Esophagus (tissue), 2 donors: ENCODE measurements around the gene IGBP1. TPM values are rescaled to one million over a fixed set of nuclear protein-coding genes. Genes with fewer than 3 reads are reported as not detected.
A peak's percentile ranks its signal among the peaks of the same experiment; 100 is the strongest.
"Not testable (repeated sequence)": the region's sequence is repeated elsewhere in the genome, so short reads cannot be mapped to it uniquely, and the experiment has no call there.

ENCODE experiments used
- H3K27ac ChIP-seq, 2 donors: one replicate each; pipeline ENCODE4 v1.5.1; 2013; ENCODE audit warnings: low read depth in 2 of 2, mild to moderate bottlenecking in 2 of 2, inconsistent platforms in 1 of 2, low read length in 1 of 2, moderate library complexity in 1 of 2
- H3K27me3 ChIP-seq, 2 donors: one replicate each; pipeline ENCODE4 v1.6.1; 2013; ENCODE audit warnings: low read length in 2 of 2, control low read depth in 1 of 2, mild to moderate bottlenecking in 1 of 2; ENCODE audit not compliant: insufficient read depth in 2 of 2, control insufficient read depth in 1 of 2
- H3K36me3 ChIP-seq, 2 donors: one replicate each; pipeline ENCODE4 v1.6.1; 2013; ENCODE audit warnings: low read length in 1 of 2; ENCODE audit not compliant: control insufficient read depth in 2 of 2, insufficient read depth in 2 of 2
- H3K4me1 ChIP-seq, 2 donors: one replicate each; pipeline ENCODE4 v1.6.1; 2013; ENCODE audit warnings: low read length in 1 of 2; ENCODE audit not compliant: control insufficient read depth in 2 of 2, insufficient read depth in 2 of 2
- H3K4me3 ChIP-seq, 2 donors: one replicate each; pipeline ENCODE4 v1.5.1; 2013; ENCODE audit warnings: low read length in 2 of 2, mild to moderate bottlenecking in 2 of 2, low read depth in 1 of 2, moderate library complexity in 1 of 2
- H3K9me3 ChIP-seq, 2 donors: one replicate each; pipeline ENCODE4 v1.6.1; 2013; ENCODE audit warnings: mild to moderate bottlenecking in 2 of 2, low read depth in 1 of 2, low read length in 1 of 2, moderate library complexity in 1 of 2; ENCODE audit not compliant: control insufficient read depth in 2 of 2, insufficient read depth in 1 of 2
- WGBS, 2 donors: extraction: QIAGEN DNeasy Blood & Tissue Kit; methylation state at CpG; one replicate each; pipeline ENCODE4 v1.1.7; 2013; 5-methylcytosine and 5-hydroxymethylcytosine counted together
- polyA plus RNA-seq, 2 donors: library from polyadenylated mRNA; stranded (reverse); fragments of 200-250 nt; gene quantifications; one replicate each; pipeline ENCODE4 v1.2.3, GENCODE V29; 2013
- donor health status: healthy with polysubstance abuse.
- donor health status: Bipolar disorder and iron deficiency.

The IGBP1 gene
- polyA plus RNA-seq = 10 to 100 TPM; 25.2 to 45.4 TPM

DNA sequence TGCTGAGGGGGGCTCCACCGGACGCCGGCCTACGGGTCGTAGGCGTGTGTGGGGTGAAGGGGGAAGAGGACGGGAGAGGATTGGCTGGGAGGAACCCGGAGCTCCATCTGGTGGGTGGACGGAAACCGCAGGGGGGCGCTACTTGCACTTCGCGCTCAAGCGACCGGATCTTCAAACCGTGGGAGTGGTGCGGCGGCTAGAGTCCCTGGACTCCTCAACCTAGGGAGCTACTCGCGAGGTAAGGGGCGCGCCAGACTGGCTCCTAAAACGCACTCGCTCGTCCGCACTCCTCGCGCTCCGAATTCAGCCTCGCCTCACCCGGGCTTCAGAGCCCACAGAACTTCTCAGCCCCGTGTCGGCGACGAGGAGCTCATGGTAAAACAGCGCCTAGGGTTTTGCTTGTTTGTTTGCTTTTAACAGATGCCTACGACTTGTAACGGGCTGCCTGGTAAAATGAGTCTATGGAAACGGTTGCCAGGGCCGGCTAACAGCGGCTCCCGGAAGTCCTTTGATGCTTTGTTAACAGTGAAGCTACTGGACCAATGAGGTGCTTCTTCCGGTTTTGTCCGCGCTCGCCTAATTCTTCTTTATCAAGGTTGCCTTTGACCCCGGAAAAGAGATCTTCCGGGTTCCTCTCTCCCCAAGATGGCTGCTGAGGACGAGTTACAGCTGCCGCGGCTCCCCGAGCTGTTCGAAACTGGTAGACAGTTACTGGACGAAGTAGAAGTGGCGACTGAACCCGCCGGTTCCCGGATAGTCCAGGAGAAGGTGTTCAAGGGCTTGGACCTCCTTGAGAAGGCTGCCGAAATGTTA, at the start of gene IGBP1:
Gene IGBP1 (plus strand): TSS at position 145 of the 813 bp plus-strand sequence. CDS start 501 bp downstream, at position 646.
- Histone ChIP-seq H3K36me3 (no peaks in the 10 kb centered on the region), H3K9me3 (peaks cover 0 to 3% of the 10 kb centered on the region in 2 donors), H3K27me3 (no peaks in the 10 kb centered on the region), H3K4me1 (no peaks in the 10 kb centered on the region), H3K27ac (peak within 1 kb of the TSS; percentile 67 to 83), H3K4me3 (peak within 1 kb of the TSS; percentile 51 to 59)
- WGBS, 2 donors = 0 to 25% methylated on average over 59 of the region's 59 CpGs

GRCh38 chrX:70084592-70085240, 48.5 kb upstream of the IGBP1 start:
- Histone ChIP-seq H3K27ac (no peak overlapping the region), H3K27me3 (peaks cover 0 to 4% of the 10 kb centered on the region in 2 donors), H3K4me3 (no peak overlapping the region), H3K4me1 (no peaks in the 10 kb centered on the region), H3K9me3 (no peaks in the 10 kb centered on the region), H3K36me3 (no peaks in the 10 kb centered on the region)
- WGBS, 2 donors = 65% methylated on average over 5 of the region's 5 CpGs

DNA sequence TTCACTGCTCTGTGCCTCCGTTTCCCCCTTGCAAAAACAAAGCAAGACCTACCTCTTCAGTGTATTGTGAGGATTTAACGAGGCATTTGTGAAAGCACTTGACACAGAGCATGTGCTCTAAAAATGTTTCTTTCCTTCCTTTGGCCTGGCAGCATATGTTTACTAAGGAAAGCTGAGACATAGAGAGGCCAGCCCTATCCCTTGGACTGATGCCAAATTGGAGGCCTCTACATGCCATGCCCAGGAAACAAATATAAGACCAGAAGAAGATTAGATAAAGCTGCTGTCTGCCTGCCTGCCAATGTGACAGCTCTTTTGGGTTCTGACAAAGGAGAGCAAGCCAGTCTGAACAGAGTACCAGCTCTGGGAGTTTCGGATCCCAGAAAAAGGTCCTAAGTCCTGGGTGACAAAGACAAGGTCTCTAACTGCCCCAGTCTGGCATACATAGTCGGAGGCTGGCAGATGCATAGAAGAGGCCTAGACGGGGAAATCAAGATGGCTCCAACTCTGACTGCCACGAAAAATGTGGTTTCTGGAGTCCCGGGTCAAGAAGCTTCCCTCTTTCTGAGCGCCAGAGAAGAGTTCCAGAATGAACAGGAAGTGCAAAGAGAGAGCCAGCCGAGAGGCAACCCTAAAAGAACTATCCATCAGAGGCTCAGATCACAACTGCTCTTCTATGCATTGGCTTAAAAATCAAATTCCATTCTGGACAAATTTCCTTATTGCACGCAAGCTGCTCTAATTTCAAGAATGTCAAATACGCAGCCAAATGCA, 45.2 kb upstream of the IGBP1 start:
- no peaks in the 10 kb centered on the region for H3K9me3 ChIP-seq
- no peaks in the 10 kb centered on the region for H3K27me3 ChIP-seq

GRCh38 chrX:70088751-70089150, 44.5 kb upstream of the IGBP1 start:
- H3K27ac ChIP-seq = no peak overlapping the region
- H3K9me3 ChIP-seq = no peaks in the 10 kb centered on the region

More for the DNA sequence above, 45.2 kb upstream of the IGBP1 start:
- no peak overlapping the region for H3K4me3 ChIP-seq
- no peaks in the 10 kb centered on the region for H3K36me3 ChIP-seq
- H3K27ac ChIP-seq = no peak overlapping the region
- 57 to 59% methylated on average over 11 of the region's 11 CpGs for WGBS, 2 donors
- no peaks in the 10 kb centered on the region for H3K4me1 ChIP-seq

DNA sequence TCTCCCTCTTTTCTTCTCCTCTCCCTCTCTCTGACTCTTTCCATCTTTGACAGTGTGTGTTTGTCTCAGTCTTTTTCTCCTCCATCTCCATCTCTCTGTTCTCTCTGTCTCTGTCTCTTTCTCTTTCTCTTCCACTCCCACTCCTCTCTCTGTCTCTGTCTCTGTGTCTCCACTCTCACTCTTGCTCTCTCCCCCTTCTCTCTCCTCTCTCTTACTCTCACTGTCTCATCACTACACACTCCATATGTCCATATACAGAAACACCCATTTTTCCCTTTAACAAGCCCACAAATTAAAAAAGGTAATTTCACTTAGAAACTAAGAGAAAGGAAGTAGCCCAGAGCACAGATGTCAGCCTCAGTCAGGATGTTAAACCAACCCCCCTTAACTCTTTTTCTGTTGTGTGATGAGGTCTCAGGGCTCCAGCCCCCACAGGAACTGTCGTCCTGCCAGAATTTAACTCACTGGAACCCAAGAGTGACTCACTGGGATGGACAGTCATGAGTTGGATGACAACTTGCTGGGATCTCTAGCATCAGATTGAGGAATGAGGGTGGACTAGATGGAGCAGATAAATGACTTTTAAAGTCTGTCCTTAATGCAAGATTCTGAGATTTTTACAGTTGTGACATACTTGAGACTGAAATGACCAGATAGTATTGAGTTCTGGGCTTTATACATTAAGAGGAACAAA, 43.5 kb upstream of the IGBP1 start:
- Histone ChIP-seq H3K4me3 (no peak overlapping the region), H3K36me3 (no peaks in the 10 kb centered on the region), H3K27ac (no peak overlapping the region), H3K9me3 (no peaks in the 10 kb centered on the region), H3K27me3 (no peaks in the 10 kb centered on the region), H3K4me1 (no peaks in the 10 kb centered on the region)
- 25 to 46% methylated on average over 1 of the region's 1 CpG for WGBS, 2 donors

More at GRCh38 chrX:70088751-70089150, 44.5 kb upstream of the IGBP1 start:
- no peaks in the 10 kb centered on the region for H3K27me3 ChIP-seq
- no peaks in the 10 kb centered on the region for H3K4me1 ChIP-seq
- no peak overlapping the region for H3K4me3 ChIP-seq
- no peaks in the 10 kb centered on the region for H3K36me3 ChIP-seq

GRCh38 chrX:70092247-70092646, 41.0 kb upstream of the IGBP1 start:
- H3K27me3 ChIP-seq = no peaks in the 10 kb centered on the region
- H3K4me3 ChIP-seq = no peak overlapping the region
- 78 to 87% methylated on average over 4 of the region's 4 CpGs for WGBS, 2 donors
- no peak overlapping the region for H3K27ac ChIP-seq
- H3K4me1 ChIP-seq = no peaks in the 10 kb centered on the region
- no peaks in the 10 kb centered on the region for H3K9me3 ChIP-seq
- H3K36me3 ChIP-seq = no peaks in the 10 kb centered on the region

- no peaks in the 10 kb centered on the region for H3K4me1 ChIP-seq
- 46 to 49% methylated on average over 2 of the region's 2 CpGs for WGBS, 2 donors
- no peaks in the 10 kb centered on the region for H3K36me3 ChIP-seq
- H3K4me3 ChIP-seq = no peak overlapping the region
- no peak overlapping the region for H3K27ac ChIP-seq
- no peaks in the 10 kb centered on the region for H3K27me3 ChIP-seq
- H3K9me3 ChIP-seq = no peaks in the 10 kb centered on the region
Observed at GRCh38 chrX:70096052-70096451, 37.2 kb upstream of the IGBP1 start.

DNA sequence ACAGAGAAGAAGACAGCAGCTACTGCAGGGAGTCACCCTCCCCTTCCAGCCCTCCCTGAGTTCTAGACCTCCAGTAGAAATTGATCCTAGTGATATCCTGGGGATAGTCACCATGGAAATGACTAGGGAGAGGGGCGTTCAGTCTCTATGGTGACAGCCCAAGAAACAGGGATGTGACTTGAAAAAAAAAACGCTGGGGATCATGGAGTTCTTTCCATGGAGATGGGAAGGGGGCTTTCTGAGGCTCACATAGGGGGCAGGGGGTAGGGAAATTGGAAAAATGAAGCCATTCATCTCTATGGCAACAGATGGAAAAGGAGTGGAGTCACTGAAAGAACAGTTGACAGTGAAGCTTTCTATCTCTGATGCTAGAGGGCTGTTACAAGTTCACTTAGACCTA, 28.0 kb upstream of the IGBP1 start:
- WGBS, 2 donors = 24 to 29% methylated on average over 2 of the region's 2 CpGs
- Histone ChIP-seq H3K36me3 (no peaks in the 10 kb centered on the region), H3K27me3 (no peaks in the 10 kb centered on the region), H3K4me3 (no peak overlapping the region), H3K4me1 (no peaks in the 10 kb centered on the region), H3K9me3 (no peaks in the 10 kb centered on the region), H3K27ac (no peak overlapping the region)

- H3K36me3 ChIP-seq, H3K27me3 ChIP-seq, H3K4me3 ChIP-seq, H3K4me1 ChIP-seq, H3K9me3 ChIP-seq, H3K27ac ChIP-seq: not testable (repeated sequence)
- 88 to 91% methylated on average over 4 of the region's 4 CpGs for WGBS, 2 donors
Observed at GRCh38 chrX:70111436-70112026, 21.7 kb upstream of the IGBP1 start.
